SU-DHL-6 (cell line): ENCODE measurements around the gene PSME2.

Source experiments
- CTCF ChIP-seq: fragments of 200-600 bp; sonication (generic); IDR thresholded peaks from one replicate; pipeline ENCODE4 v1.5.1; 2017; ENCODE audit warnings: antibody characterized with exemption, mild to moderate bottlenecking, low read length, moderate library complexity; ENCODE audit not compliant: insufficient read depth, poor library complexity, severe bottlenecking
- EZH2phosphoT487 ChIP-seq: fragments of 200-600 bp; sonication (generic), shearing (Covaris generic); conservative IDR thresholded peaks from 2 replicates; pipeline ENCODE4 v1.6.1; 2018; ENCODE audit warnings: mild to moderate bottlenecking, antibody characterized with exemption, low read length, moderate library complexity, mixed read lengths

GRCh38 chr14:24179961-24180796 lies 33.8 kb upstream of the PSME2 start:
- TF ChIP-seq CTCF (no peak), EZH2phosphoT487 (no peak)
